ENCODE results near the gene RBM10. TPM values are rescaled to one million over a fixed set of nuclear protein-coding genes. Genes with fewer than 3 reads are reported as not detected.

Gene RBM10
- polyA plus RNA-seq, 1 experiment: 19.6 TPM

DNA sequence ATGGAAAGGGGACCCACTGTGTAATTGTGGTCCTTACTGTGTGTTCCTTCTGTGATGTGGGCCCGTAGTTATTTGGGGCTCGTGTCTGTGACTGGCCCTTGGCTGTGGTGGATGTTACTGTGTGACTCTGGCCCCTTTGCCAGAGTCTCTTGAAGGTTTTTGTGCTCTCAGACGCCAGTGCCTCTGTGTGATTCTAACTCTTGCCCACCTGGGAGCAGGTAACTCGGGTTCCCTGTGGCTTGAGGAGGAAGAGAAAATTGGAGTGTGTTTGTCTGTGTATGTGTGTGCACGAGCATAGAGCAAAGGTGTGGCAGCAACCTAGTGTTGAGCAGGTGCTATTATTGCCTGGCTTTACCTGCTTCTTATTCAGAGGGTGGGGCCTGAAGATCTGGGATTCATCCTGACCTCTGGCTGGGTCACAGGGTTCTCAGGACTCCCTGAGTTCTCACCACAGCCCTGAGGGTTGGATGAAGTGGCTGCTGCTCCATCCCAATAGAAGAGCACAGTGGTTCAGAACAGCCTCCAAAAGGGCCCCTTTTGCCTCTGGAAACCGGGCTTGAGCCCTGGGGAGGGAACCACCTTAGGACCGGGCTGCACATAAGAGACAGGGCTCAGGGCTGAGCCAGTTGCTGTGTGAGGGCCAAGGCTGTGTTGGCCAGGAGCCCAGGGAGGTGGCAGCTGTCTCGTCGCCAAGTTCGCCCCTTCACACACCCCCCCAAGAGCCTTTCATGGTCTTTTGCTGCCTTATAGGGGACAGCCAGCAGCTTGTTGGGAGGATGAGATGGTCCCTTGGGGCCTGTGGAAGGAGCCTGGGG, 1.3 kb downstream of the RBM10 start:
- ChIA-PET CTCF (no interaction called here), POLR2A (no interaction called here)
- H3K27me3 ChIP-seq (ENCODE audit: control insufficient read depth, insufficient read depth, low read length): no peaks in the 10 kb centered on the region
- H3K27ac ChIP-seq (ENCODE audit: low read depth, low read length): no peak overlapping the region
- DNase-seq (ENCODE audit: low read depth, low spot score): no peak
- H3K4me3 ChIP-seq (ENCODE audit: low read depth, low read length): peak overlapping the region; percentile 79
- no peak for TF ChIP-seq CTCF (IDR thresholded peaks at IDR 0.05; ENCODE audit: low read depth, low read length)
- H3K9me3 ChIP-seq (ENCODE audit: control insufficient read depth, insufficient read depth, low read length): no peaks in the 10 kb centered on the region

DNA sequence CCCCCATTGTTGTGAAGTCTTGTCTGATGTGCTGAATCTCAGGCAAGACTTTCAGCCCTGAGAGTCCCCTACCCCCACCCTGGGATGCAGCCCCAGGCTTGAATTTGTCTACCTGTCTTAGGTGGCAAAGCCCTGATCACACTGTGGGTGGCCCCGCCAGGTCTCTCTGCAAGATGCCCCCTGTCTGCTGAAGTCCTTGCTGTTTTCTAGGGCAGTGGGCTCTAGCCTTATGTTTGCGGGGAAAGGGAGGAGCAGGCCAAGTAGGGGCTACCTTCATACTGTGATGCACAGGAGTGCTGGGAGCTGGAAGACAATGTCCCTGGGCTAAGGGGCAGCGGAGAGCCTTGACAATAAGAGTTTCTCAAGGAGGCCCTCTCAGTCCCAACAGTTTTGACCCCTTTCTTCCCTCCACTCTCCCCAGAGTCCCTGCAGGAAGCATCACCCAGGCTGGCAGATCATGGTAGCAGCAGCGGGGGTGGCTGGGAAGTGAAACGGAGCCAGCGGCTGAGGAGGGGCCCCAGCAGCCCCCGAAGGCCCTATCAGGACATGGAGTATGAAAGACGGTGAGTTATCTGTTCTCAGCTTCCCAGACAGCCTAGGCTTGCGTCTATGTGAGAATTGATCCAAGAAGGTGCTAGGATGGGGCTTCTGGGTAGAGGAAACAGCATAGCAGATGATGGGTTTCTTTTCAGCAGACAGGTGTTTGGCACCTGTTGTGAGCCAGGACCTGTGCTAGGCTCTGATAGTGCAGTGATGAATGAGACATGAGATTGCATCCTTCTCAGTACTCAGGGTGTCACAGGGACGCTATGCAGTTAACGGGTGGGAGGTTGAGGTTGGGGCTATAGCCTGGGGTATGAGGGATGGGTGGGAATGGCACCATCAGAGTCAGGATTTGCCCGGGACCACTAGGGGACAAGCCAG, 2.2 kb downstream of the RBM10 start:
- Histone ChIP-seq H3K4me3 (ENCODE audit: low read depth, low read length) (peak overlapping the region; percentile 79), H3K9me3 (ENCODE audit: control insufficient read depth, insufficient read depth, low read length) (no peaks in the 10 kb centered on the region), H3K27me3 (ENCODE audit: control insufficient read depth, insufficient read depth, low read length) (no peaks in the 10 kb centered on the region), H3K27ac (ENCODE audit: low read depth, low read length) (no peak overlapping the region)
- ChIA-PET CTCF (no interaction called here), POLR2A (no interaction called here)
- TF ChIP-seq CTCF (IDR thresholded peaks at IDR 0.05; ENCODE audit: low read depth, low read length): no peak
- no peak for DNase-seq (ENCODE audit: low read depth, low spot score)

- H3K4me3 ChIP-seq (ENCODE audit: low read depth, low read length): no peak overlapping the region
- ChIA-PET POLR2A (no interaction called here), CTCF (interaction anchor here (0.7 kb wide), 1 partner anchor 1580 kb away, joined by 3 read pairs; no protein-coding TSS in a partner anchor)
- H3K27me3 ChIP-seq (ENCODE audit: control insufficient read depth, insufficient read depth, low read length): no peaks in the 10 kb centered on the region
- H3K27ac ChIP-seq (ENCODE audit: low read depth, low read length): no peak overlapping the region
- no peak for TF ChIP-seq CTCF (IDR thresholded peaks at IDR 0.05; ENCODE audit: low read depth, low read length)
- no peak for DNase-seq (ENCODE audit: low read depth, low spot score)
- H3K9me3 ChIP-seq (ENCODE audit: control insufficient read depth, insufficient read depth, low read length): no peaks in the 10 kb centered on the region
These were observed 3.9 kb downstream of the RBM10 start for GRCh38 chrX:47148946-47149345.

DNA sequence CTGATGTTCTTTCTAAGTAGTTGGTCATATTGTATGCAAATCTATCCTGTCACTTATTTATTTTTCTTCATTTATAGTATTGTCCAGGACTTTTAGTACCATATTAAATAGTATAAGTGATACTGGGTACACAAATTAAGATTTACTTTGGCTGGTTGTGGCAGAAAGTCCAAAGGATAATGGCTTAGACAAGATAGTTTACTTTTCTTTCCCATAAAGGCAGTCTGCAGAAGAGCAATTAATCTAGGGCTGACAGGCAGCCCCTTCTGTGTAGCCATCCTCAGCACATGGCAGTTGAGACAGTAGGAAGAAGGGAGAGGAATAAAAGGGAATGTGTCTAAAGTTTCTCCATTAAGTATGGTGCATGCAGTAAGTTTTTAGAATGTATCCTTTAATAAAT, 6.4 kb downstream of the RBM10 start:
- DNase-seq (ENCODE audit: low read depth, low spot score): no peak
- H3K27me3 ChIP-seq (ENCODE audit: control insufficient read depth, insufficient read depth, low read length): no peaks in the 10 kb centered on the region
- no peak overlapping the region for H3K27ac ChIP-seq (ENCODE audit: low read depth, low read length)
- CTCF ChIA-PET: no interaction called here
- no peaks in the 10 kb centered on the region for H3K9me3 ChIP-seq (ENCODE audit: control insufficient read depth, insufficient read depth, low read length)
- POLR2A ChIA-PET: no interaction called here
- no peak for TF ChIP-seq CTCF (IDR thresholded peaks at IDR 0.05; ENCODE audit: low read depth, low read length)
- no peak overlapping the region for H3K4me3 ChIP-seq (ENCODE audit: low read depth, low read length)
